Glutamatergic neuron (in vitro differentiated cells): ENCODE measurements around the gene DXO. TPM values are rescaled to one million over a fixed set of nuclear protein-coding genes. Genes with fewer than 3 reads are reported as not detected.
"Not testable (repeated sequence)": the region's sequence is repeated elsewhere in the genome, so short reads cannot be mapped to it uniquely, and the experiment has no call there.

Source experiments
- DNase-seq: peaks from one replicate; pipeline ENCODE4 v3.0.0; 2022
- H3K27ac Mint-ChIP-seq: one replicate; pipeline ENCODE4 v1.8.0; 2020; ENCODE audit warnings: mild to moderate bottlenecking, mixed read lengths, inconsistent platforms; ENCODE audit not compliant: unreplicated experiment
- H3K27me3 Mint-ChIP-seq: one replicate; pipeline ENCODE4 v1.8.0; 2020; ENCODE audit warnings: mild to moderate bottlenecking, moderate library complexity, mixed read lengths, inconsistent platforms; ENCODE audit not compliant: unreplicated experiment
- H3K36me3 Mint-ChIP-seq: one replicate; pipeline ENCODE4 v1.8.0; 2020; ENCODE audit warnings: mild to moderate bottlenecking, mixed read lengths, inconsistent platforms; ENCODE audit not compliant: unreplicated experiment
- H3K4me1 Mint-ChIP-seq: one replicate; pipeline ENCODE4 v1.8.0; 2020; ENCODE audit warnings: mild to moderate bottlenecking, low read depth, mixed read lengths, inconsistent platforms; ENCODE audit not compliant: unreplicated experiment
- H3K4me3 Mint-ChIP-seq: one replicate; pipeline ENCODE4 v1.8.0; 2020; ENCODE audit warnings: mild to moderate bottlenecking, mixed read lengths, inconsistent platforms; ENCODE audit not compliant: unreplicated experiment
- H3K9me3 Mint-ChIP-seq: one replicate; pipeline ENCODE4 v1.8.0; 2020; ENCODE audit warnings: mild to moderate bottlenecking, moderate library complexity, mixed read lengths, inconsistent platforms; ENCODE audit not compliant: unreplicated experiment
- CTCF ChIP-seq: fragments of 200-600 bp; sonication (generic); IDR thresholded peaks from one replicate; pipeline ENCODE4 v1.5.0; 2021; ENCODE audit not compliant: partially characterized antibody, unreplicated experiment
- total RNA-seq: library from RNA; stranded (reverse); fragmentation: NEBNext Ultra II Directional; extraction: Animal tissue kit (Norgen Biotek cat#: 25700); gene quantifications from one replicate; pipeline ENCODE4 v1.2.1, GENCODE V29; 2021; ENCODE audit not compliant: unreplicated experiment

DXO gene
- total RNA-seq, 1 donor from 2014 or later = 23.8 TPM

DNA sequence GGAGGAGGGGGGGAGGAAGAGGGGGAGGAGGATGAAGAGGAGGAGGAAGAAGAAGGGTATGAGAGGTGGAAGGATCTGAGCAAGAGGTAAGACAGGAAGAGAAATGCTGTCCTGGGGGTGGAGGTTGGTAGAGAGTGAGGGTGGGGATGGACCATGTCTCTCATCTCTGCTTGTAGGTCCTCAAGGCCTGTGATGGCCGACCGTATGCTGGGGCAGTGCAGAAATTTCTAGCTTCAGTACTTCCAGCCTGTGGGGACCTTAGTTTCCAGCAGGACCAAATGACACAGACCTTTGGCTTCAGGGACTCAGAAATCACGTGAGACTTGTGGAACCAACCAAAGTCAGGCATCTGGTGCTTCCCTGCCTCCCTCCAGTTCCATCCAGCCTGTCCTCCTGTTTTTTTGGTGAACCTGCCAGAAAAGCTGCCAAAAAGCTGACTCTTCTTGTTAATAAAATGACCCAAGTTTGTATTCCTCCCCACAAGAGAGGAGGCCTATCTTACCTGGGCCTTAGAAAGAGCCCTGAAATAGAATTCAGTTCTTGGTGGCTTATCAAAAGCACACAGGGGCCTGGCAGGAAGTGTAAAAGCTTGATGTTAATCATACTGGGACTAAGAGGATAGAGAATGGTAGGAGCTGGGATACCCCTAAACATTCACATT is 7.4 kb upstream of the DXO start:
- H3K27me3 Mint-ChIP-seq = no peaks in the 10 kb centered on the region
- H3K9me3 Mint-ChIP-seq = peaks cover 3% of the 10 kb centered on the region
- H3K4me3 Mint-ChIP-seq = no peak overlapping the region
- H3K27ac Mint-ChIP-seq = no peak overlapping the region
- no peak for TF ChIP-seq CTCF
- H3K36me3 Mint-ChIP-seq = no peaks in the 10 kb centered on the region
- no peaks in the 10 kb centered on the region for H3K4me1 Mint-ChIP-seq
- no peak for DNase-seq

DNA sequence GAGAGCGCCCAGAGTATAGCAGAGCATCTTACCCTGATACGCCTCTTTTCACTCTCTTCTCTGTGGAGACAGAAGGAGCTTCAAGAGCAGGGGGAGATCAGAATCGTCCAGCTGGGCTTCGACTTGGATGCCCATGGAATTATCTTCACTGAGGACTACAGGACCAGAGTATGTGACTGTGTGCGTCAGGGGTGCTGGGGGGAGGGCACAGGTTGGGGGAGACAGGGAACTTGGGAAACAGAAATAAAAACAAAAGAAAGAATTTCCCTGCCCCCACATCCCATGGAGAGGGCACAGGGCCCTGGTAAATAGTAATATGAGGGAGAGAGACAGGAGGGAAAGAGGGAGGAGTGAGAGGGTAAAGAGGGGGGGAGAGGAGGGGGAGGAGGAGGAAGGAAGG is 6.9 kb upstream of the DXO start:
- Mint-ChIP-seq H3K36me3 (no peaks in the 10 kb centered on the region), H3K27me3 (no peaks in the 10 kb centered on the region), H3K27ac (no peak overlapping the region), H3K4me3 (no peak overlapping the region), H3K4me1 (no peaks in the 10 kb centered on the region), H3K9me3 (peaks cover 7% of the 10 kb centered on the region)
- no peak for DNase-seq
- no peak for TF ChIP-seq CTCF

DNA sequence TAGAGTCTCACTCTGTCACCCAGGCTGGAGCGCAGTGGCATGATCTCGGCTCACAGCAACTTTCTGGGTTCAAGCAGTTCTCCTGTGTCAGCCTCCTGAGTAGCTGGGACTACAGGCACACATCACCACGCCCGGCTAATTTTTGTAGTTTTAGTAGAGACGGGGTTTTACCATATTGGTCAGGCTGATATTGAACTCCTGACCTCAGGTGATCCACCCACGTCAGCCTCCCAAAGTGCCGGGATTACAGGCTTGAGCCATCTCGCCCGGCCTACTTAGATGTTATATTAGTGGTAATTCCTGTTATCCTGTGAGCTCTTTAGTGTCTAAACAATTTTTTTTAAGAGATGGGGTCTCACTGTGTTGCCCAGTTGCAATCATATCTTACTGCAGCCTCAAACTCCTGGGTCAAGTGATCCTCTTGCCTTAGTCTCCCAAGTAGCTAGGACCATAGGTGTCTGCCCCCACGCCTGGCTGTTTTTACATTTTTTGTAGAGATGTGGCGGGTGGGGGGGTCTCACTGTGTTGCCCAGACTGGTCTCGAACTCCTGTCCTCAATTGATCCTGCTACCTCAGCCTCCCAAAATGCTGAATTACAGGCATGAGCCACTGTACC is 6.0 kb upstream of the DXO start:
- DNase-seq = no peak
- H3K4me1 Mint-ChIP-seq = peaks cover 5% of the 10 kb centered on the region
- TF ChIP-seq CTCF = no peak
- H3K27me3 Mint-ChIP-seq = peaks cover 1% of the 10 kb centered on the region
- H3K9me3 Mint-ChIP-seq = peaks cover 7% of the 10 kb centered on the region
- H3K27ac Mint-ChIP-seq = no peak overlapping the region
- no peak overlapping the region for H3K4me3 Mint-ChIP-seq
- H3K36me3 Mint-ChIP-seq = peaks cover 5% of the 10 kb centered on the region

GRCh38 chr6:31976065-31976464 is 4.1 kb upstream of the DXO start:
- not testable (repeated sequence) for H3K36me3 Mint-ChIP-seq, H3K27me3 Mint-ChIP-seq, DNase-seq, H3K4me3 Mint-ChIP-seq, H3K27ac Mint-ChIP-seq, H3K4me1 Mint-ChIP-seq
- peaks cover 16% of the 10 kb centered on the region for H3K9me3 Mint-ChIP-seq

- Mint-ChIP-seq H3K4me3 (peak overlapping the region; percentile 92), H3K27ac (peak overlapping the region; percentile 79), H3K27me3 (peaks cover 14% of the 10 kb centered on the region), H3K9me3 (peaks cover 20% of the 10 kb centered on the region), H3K4me1 (peaks cover 8% of the 10 kb centered on the region), H3K36me3 (peaks cover 5% of the 10 kb centered on the region)
- TF ChIP-seq CTCF = no peak
- no peak for DNase-seq
Measured at GRCh38 chr6:31972709-31973350, 892 bp upstream of the DXO start.
